ENCODE results near the gene PKNOX1.

PKNOX1 gene

DNA sequence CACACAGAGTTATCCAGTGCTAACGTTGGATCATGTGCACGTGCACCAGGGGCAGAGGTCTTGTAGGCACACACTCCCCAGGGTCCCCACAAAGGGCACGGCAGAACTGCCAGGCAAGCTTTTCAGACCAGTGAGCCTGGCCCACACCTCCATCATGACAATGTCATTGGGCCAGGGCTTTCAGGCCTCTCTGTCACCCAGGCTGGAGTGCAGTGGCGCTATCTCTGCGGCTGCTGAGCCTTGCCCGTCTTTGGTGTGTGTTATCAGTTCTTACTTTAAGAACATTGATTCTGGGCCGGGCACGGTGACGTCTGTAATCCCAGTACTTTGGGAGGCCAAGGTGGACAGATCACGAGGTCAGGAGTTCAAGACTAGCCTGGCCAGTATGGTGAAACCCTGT lies 44.2 kb downstream of the PKNOX1 start:
- TF ChIP-seq, protein P1, sequence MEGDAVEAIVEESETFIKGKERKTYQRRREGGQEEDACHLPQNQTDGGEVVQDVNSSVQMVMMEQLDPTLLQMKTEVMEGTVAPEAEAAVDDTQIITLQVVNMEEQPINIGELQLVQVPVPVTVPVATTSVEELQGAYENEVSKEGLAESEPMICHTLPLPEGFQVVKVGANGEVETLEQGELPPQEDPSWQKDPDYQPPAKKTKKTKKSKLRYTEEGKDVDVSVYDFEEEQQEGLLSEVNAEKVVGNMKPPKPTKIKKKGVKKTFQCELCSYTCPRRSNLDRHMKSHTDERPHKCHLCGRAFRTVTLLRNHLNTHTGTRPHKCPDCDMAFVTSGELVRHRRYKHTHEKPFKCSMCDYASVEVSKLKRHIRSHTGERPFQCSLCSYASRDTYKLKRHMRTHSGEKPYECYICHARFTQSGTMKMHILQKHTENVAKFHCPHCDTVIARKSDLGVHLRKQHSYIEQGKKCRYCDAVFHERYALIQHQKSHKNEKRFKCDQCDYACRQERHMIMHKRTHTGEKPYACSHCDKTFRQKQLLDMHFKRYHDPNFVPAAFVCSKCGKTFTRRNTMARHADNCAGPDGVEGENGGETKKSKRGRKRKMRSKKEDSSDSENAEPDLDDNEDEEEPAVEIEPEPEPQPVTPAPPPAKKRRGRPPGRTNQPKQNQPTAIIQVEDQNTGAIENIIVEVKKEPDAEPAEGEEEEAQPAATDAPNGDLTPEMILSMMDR (IDR thresholded peaks at IDR 0.05; ENCODE audit: low read depth, low read length): no peak
- TF ChIP-seq POLR2A (IDR thresholded peaks at IDR 0.05; ENCODE audit: extremely low read depth, insufficient read length): no peak
- TF ChIP-seq MYC (IDR thresholded peaks at IDR 0.05; ENCODE audit: low read depth, low read length): no peak
- TF ChIP-seq, protein P2, sequence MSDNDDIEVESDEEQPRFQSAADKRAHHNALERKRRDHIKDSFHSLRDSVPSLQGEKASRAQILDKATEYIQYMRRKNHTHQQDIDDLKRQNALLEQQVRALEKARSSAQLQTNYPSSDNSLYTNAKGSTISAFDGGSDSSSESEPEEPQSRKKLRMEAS (IDR thresholded peaks at IDR 0.05; ENCODE audit: low read depth, low read length): no peak
- no peak overlapping the region for H3K4me3 ChIP-seq (ENCODE audit: low read depth, low read length)
- DNase-seq (ENCODE audit: low read depth): no peak

DNA sequence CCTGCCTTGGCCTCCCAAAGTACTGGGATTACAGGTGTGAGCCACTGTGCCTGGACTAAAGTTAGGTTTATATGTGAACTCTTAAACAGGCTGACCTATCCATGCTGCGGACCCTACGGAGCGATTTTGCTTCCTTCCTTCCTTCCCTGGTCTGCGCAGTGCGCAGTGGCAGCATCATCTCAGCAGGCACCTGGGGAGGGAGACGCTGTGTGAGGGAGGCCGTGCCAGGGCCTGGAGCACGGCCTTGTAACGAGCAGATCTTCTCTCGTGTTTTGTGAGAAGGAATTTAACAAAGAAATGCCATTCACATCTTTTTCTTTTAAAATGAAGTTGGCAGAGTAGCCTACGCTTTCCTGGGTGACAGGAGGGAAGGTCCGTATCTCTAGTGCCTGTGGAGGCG lies 45.8 kb downstream of the PKNOX1 start:
- TF ChIP-seq MYC (IDR thresholded peaks at IDR 0.05; ENCODE audit: low read depth, low read length) (no peak), POLR2A (IDR thresholded peaks at IDR 0.05; ENCODE audit: extremely low read depth, insufficient read length) (no peak)
- TF ChIP-seq, protein P1 (IDR thresholded peaks at IDR 0.05; ENCODE audit: low read depth, low read length): no peak
- TF ChIP-seq, protein P2 (IDR thresholded peaks at IDR 0.05; ENCODE audit: low read depth, low read length): no peak
- no peak overlapping the region for H3K4me3 ChIP-seq (ENCODE audit: low read depth, low read length)
- DNase-seq (ENCODE audit: low read depth): no peak

DNA sequence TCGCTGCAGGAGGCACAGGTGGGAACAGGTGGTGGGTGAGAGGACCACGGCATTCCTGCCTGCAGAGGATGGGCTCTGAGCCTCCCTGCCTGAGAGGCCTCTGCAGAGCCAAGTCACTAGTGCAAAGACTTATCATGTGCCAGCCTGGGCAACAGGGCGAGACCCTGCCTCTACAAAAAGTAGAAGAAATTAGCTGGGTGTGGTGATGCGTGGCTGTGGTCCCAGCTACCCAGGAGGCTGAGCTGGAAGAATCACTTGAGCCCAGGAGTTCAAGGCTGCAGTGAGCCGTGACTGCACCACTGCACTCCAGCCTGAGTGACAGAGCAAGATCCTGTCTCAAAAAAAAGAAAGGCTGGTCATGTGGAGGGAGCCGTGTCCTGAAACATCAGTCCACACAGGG lies 46.4 kb downstream of the PKNOX1 start:
- no peak overlapping the region for H3K4me3 ChIP-seq (ENCODE audit: low read depth, low read length)
- DNase-seq (ENCODE audit: low read depth): no peak
- no peak for TF ChIP-seq MYC (IDR thresholded peaks at IDR 0.05; ENCODE audit: low read depth, low read length)

DNA sequence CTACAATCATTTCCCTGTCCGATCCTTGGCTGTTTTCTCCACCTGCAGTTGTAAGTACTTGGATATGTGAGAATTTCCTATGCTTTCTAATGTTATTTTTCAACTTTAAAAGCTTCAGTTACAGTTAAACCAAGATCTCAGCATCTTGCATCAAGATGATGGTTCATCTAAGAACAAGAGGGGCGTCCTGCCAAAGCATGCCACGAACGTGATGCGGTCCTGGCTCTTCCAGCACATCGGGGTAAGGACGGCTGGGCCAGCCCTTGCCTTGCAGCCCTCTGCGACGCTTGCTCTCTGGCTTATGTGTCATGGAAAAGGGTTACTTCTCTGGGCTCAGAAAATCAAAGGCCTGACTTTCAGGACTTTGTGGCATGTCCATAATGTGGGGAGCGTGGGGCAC lies 46.8 kb downstream of the PKNOX1 start:
- DNase-seq (ENCODE audit: low read depth): no peak
- no peak overlapping the region for H3K4me3 ChIP-seq (ENCODE audit: low read depth, low read length)
- TF ChIP-seq, protein P2 (IDR thresholded peaks at IDR 0.05; ENCODE audit: low read depth, low read length): no peak
- TF ChIP-seq MYC (IDR thresholded peaks at IDR 0.05; ENCODE audit: low read depth, low read length): no peak
- TF ChIP-seq, protein P1 (IDR thresholded peaks at IDR 0.05; ENCODE audit: low read depth, low read length): no peak
- no peak for TF ChIP-seq POLR2A (IDR thresholded peaks at IDR 0.05; ENCODE audit: extremely low read depth, insufficient read length)

DNA sequence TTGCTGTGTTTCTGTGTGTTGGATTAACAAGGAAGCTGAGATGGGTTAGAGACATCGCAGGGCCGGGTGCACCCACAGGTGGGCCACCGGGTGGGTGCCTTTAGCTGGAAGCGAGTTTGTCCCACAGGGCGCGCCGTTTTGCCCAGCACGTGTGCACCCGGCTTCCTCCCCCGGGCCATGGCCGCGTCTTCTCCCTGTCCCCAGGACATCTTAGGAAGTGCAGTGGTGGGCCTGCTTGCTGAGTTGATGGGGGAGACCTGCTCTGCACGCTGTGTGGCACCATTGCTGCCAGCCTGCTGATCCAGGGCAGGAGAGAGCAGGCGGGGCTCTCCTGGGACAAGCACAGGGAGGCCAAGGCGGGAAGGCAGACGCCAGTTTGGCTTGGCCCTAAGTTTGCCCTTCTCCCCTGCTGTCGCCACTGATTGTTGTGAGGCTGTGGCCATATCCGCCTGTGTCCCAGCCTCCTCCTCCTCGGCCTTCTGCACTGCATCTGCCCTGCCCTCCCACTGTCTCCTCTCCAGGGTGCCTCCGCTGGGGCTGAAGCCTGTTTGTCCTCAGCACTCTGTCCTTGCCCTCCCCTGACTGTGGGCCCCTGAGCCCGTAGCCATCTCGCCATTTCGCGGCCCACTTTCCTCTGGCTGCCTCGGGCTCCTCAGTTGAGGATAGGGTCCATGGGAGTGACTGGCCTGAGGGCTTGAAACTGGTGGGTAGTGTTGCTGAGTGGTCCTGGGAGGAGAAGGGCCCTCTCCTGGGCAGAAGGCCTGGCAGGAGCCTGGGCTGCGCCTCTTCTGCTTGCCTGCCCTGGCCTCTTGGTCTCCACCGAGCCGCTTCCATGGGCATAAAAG lies 47.6 kb downstream of the PKNOX1 start:
- H3K4me3 ChIP-seq (ENCODE audit: low read depth, low read length): no peak overlapping the region
- DNase-seq (ENCODE audit: low read depth): no peak
- TF ChIP-seq MYC (IDR thresholded peaks at IDR 0.05; ENCODE audit: low read depth, low read length) (no peak), POLR2A (IDR thresholded peaks at IDR 0.05; ENCODE audit: extremely low read depth, insufficient read length) (no peak)
- TF ChIP-seq, protein P1 (IDR thresholded peaks at IDR 0.05; ENCODE audit: low read depth, low read length): no peak
- TF ChIP-seq, protein P2 (IDR thresholded peaks at IDR 0.05; ENCODE audit: low read depth, low read length): no peak

DNA sequence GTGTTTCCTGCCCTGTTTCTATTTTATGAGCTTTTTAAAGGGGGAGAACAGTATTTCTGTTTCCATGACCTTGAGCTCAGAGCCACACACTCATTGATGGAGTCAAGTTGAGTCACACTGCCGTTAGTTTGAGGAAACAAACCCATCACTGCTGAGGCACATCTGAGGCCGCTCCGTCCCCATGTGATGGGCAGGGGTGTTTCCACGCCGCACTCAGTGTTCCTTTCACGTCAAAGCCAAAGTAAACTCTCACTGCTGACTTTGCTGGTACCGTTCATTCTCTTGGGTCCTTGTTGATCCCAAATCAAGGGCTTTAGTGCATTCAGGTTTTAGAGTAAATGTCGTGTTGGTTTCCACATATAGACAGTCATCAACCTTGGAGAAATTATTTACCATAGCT lies 48.8 kb downstream of the PKNOX1 start:
- H3K4me3 ChIP-seq (ENCODE audit: low read depth, low read length): no peak overlapping the region
- TF ChIP-seq MYC (IDR thresholded peaks at IDR 0.05; ENCODE audit: low read depth, low read length) (no peak), POLR2A (IDR thresholded peaks at IDR 0.05; ENCODE audit: extremely low read depth, insufficient read length) (no peak)
- TF ChIP-seq, protein P2 (IDR thresholded peaks at IDR 0.05; ENCODE audit: low read depth, low read length): no peak
- TF ChIP-seq, protein P1 (IDR thresholded peaks at IDR 0.05; ENCODE audit: low read depth, low read length): no peak
- DNase-seq (ENCODE audit: low read depth): no peak

All from NB4 (cell line).